ENCODE measurements around the gene SHROOM1. TPM values are rescaled to one million over a fixed set of nuclear protein-coding genes. Genes with fewer than 3 reads are reported as not detected.

The SHROOM1 gene
- total RNA-seq, 1 experiment from 2014 or later: 1.6 TPM

- H3K9me2 ChIP-seq (replicated peaks; ENCODE audit: insufficient read depth, low read length): no peaks in the 10 kb centered on the region
- no peak for DNase-seq
- H3K27ac ChIP-seq (ENCODE audit: low read length): no peak overlapping the region
- H3K36me3 ChIP-seq (ENCODE audit: insufficient read depth, low read length): no peaks in the 10 kb centered on the region
- peaks cover 4% of the 10 kb centered on the region; the same call in 1 of the 2 replicates for H3K4me1 ChIP-seq (ENCODE audit: low read length)
- no peak overlapping the region for H3K9ac ChIP-seq (ENCODE audit: low read length)
- no peak overlapping the region for H3K4me2 ChIP-seq (ENCODE audit: low read depth, low read length, poor library complexity, severe bottlenecking)
- H3K27me3 ChIP-seq (ENCODE audit: low read length): no peaks in the 10 kb centered on the region
- no peak overlapping the region for H2AFZ ChIP-seq (ENCODE audit: low read length)
- H4K20me1 ChIP-seq (ENCODE audit: insufficient read depth, low read depth, low read length): no peaks in the 10 kb centered on the region
- H3K4me3 ChIP-seq (ENCODE audit: low read length): no peak overlapping the region
- no peaks in the 10 kb centered on the region for H3K79me2 ChIP-seq (ENCODE audit: low read length)
- H3K9me3 ChIP-seq (ENCODE audit: low read length): no peaks in the 10 kb centered on the region
Observed at GRCh38 chr5:132778129-132778528, 52.3 kb downstream of the SHROOM1 start.

- Histone ChIP-seq H3K9me2 (replicated peaks; ENCODE audit: insufficient read depth, low read length) (no peaks in the 10 kb centered on the region), H3K9me3 (ENCODE audit: low read length) (no peaks in the 10 kb centered on the region), H3K27me3 (ENCODE audit: low read length) (no peaks in the 10 kb centered on the region), H2AFZ (ENCODE audit: low read length) (peak within 1 kb of the TSS; percentile 84; the same call in 1 of the 2 replicates), H3K4me2 (ENCODE audit: low read depth, low read length, poor library complexity, severe bottlenecking) (peak within 1 kb of the TSS; percentile 59), H4K20me1 (ENCODE audit: insufficient read depth, low read depth, low read length) (no peaks in the 10 kb centered on the region), H3K36me3 (ENCODE audit: insufficient read depth, low read length) (no peaks in the 10 kb centered on the region), H3K4me3 (ENCODE audit: low read length) (peak within 1 kb of the TSS; percentile 65; the same call in 1 of the 2 replicates), H3K27ac (ENCODE audit: low read length) (no peak within 1 kb of the TSS), H3K4me1 (ENCODE audit: low read length) (peaks cover 4% of the 10 kb centered on the region; the same call in 1 of the 2 replicates), H3K79me2 (ENCODE audit: low read length) (no peaks in the 10 kb centered on the region), H3K9ac (ENCODE audit: low read length) (peak within 1 kb of the TSS; percentile 56)
- peak; percentile 48 for DNase-seq
Observed at GRCh38 chr5:132777209-132778069, 53.0 kb downstream of the SHROOM1 start, which contains the start of gene SEPTIN8. SEPTIN8 (minus strand) TSS chr5:132777239; CDS start chr5:132777137, 102 bp downstream.

- H2AFZ ChIP-seq (ENCODE audit: low read length): no peak overlapping the region
- H3K4me1 ChIP-seq (ENCODE audit: low read length): peaks cover 4% of the 10 kb centered on the region; the same call in 1 of the 2 replicates
- H4K20me1 ChIP-seq (ENCODE audit: insufficient read depth, low read depth, low read length): no peaks in the 10 kb centered on the region
- H3K9me2 ChIP-seq (replicated peaks; ENCODE audit: insufficient read depth, low read length): no peaks in the 10 kb centered on the region
- no peaks in the 10 kb centered on the region for H3K36me3 ChIP-seq (ENCODE audit: insufficient read depth, low read length)
- H3K27me3 ChIP-seq (ENCODE audit: low read length): no peaks in the 10 kb centered on the region; the same call in 1 of the 2 replicates
- H3K79me2 ChIP-seq (ENCODE audit: low read length): no peaks in the 10 kb centered on the region
- DNase-seq: no peak
- H3K9ac ChIP-seq (ENCODE audit: low read length): peak overlapping the region; percentile 56
- peak overlapping the region; percentile 59 for H3K4me2 ChIP-seq (ENCODE audit: low read depth, low read length, poor library complexity, severe bottlenecking)
- H3K9me3 ChIP-seq (ENCODE audit: low read length): no peaks in the 10 kb centered on the region
- H3K27ac ChIP-seq (ENCODE audit: low read length): no peak overlapping the region
- H3K4me3 ChIP-seq (ENCODE audit: low read length): peak overlapping the region; percentile 65; the same call in 1 of the 2 replicates
Observed at GRCh38 chr5:132776938-132777208, 53.6 kb downstream of the SHROOM1 start.

GRCh38 chr5:132776131-132776937 is 54.1 kb downstream of the SHROOM1 start:
- Histone ChIP-seq H3K27me3 (ENCODE audit: low read length) (no peaks in the 10 kb centered on the region; the same call in 1 of the 2 replicates), H2AFZ (ENCODE audit: low read length) (no peak overlapping the region), H3K9me2 (replicated peaks; ENCODE audit: insufficient read depth, low read length) (no peaks in the 10 kb centered on the region), H3K4me2 (ENCODE audit: low read depth, low read length, poor library complexity, severe bottlenecking) (no peak overlapping the region), H3K4me1 (ENCODE audit: low read length) (peaks cover 4% of the 10 kb centered on the region; the same call in 1 of the 2 replicates), H4K20me1 (ENCODE audit: insufficient read depth, low read depth, low read length) (no peaks in the 10 kb centered on the region), H3K4me3 (ENCODE audit: low read length) (peak overlapping the region; percentile 65; the same call in 1 of the 2 replicates), H3K9ac (ENCODE audit: low read length) (no peak overlapping the region), H3K9me3 (ENCODE audit: low read length) (no peaks in the 10 kb centered on the region), H3K79me2 (ENCODE audit: low read length) (no peaks in the 10 kb centered on the region), H3K27ac (ENCODE audit: low read length) (no peak overlapping the region), H3K36me3 (ENCODE audit: insufficient read depth, low read length) (no peaks in the 10 kb centered on the region)
- DNase-seq: no peak

- peaks cover 4% of the 10 kb centered on the region; the same call in 1 of the 2 replicates for H3K4me1 ChIP-seq (ENCODE audit: low read length)
- H3K27ac ChIP-seq (ENCODE audit: low read length): no peak overlapping the region
- H4K20me1 ChIP-seq (ENCODE audit: insufficient read depth, low read depth, low read length): no peaks in the 10 kb centered on the region
- H3K9me3 ChIP-seq (ENCODE audit: low read length): no peaks in the 10 kb centered on the region
- DNase-seq: no peak
- no peak overlapping the region for H3K4me2 ChIP-seq (ENCODE audit: low read depth, low read length, poor library complexity, severe bottlenecking)
- H3K27me3 ChIP-seq (ENCODE audit: low read length): no peaks in the 10 kb centered on the region; the same call in 1 of the 2 replicates
- no peak overlapping the region for H3K4me3 ChIP-seq (ENCODE audit: low read length)
- no peak overlapping the region for H3K9ac ChIP-seq (ENCODE audit: low read length)
- H3K9me2 ChIP-seq (replicated peaks; ENCODE audit: insufficient read depth, low read length): no peaks in the 10 kb centered on the region
- H3K79me2 ChIP-seq (ENCODE audit: low read length): no peaks in the 10 kb centered on the region
- no peak overlapping the region for H2AFZ ChIP-seq (ENCODE audit: low read length)
- no peaks in the 10 kb centered on the region for H3K36me3 ChIP-seq (ENCODE audit: insufficient read depth, low read length)
Observed at GRCh38 chr5:132775476-132775961, 54.9 kb downstream of the SHROOM1 start.

- no peaks in the 10 kb centered on the region for H3K9me2 ChIP-seq (replicated peaks; ENCODE audit: insufficient read depth, low read length)
- no peaks in the 10 kb centered on the region for H3K9me3 ChIP-seq (ENCODE audit: low read length)
- no peak overlapping the region for H3K9ac ChIP-seq (ENCODE audit: low read length)
- no peak overlapping the region for H3K4me2 ChIP-seq (ENCODE audit: low read depth, low read length, poor library complexity, severe bottlenecking)
- H2AFZ ChIP-seq (ENCODE audit: low read length): no peak overlapping the region
- H3K4me1 ChIP-seq (ENCODE audit: low read length): peaks cover 4% of the 10 kb centered on the region; the same call in 1 of the 2 replicates
- H3K36me3 ChIP-seq (ENCODE audit: insufficient read depth, low read length): no peaks in the 10 kb centered on the region
- H3K79me2 ChIP-seq (ENCODE audit: low read length): no peaks in the 10 kb centered on the region
- no peaks in the 10 kb centered on the region; the same call in 1 of the 2 replicates for H3K27me3 ChIP-seq (ENCODE audit: low read length)
- H4K20me1 ChIP-seq (ENCODE audit: insufficient read depth, low read depth, low read length): no peaks in the 10 kb centered on the region
- no peak overlapping the region for H3K27ac ChIP-seq (ENCODE audit: low read length)
- no peak for DNase-seq
- no peak overlapping the region for H3K4me3 ChIP-seq (ENCODE audit: low read length)
Observed at GRCh38 chr5:132774896-132775295, 55.6 kb downstream of the SHROOM1 start.

- Histone ChIP-seq H4K20me1 (ENCODE audit: insufficient read depth, low read depth, low read length) (no peaks in the 10 kb centered on the region), H2AFZ (ENCODE audit: low read length) (no peak overlapping the region), H3K9me3 (ENCODE audit: low read length) (no peaks in the 10 kb centered on the region), H3K4me2 (ENCODE audit: low read depth, low read length, poor library complexity, severe bottlenecking) (no peak overlapping the region), H3K9ac (ENCODE audit: low read length) (no peak overlapping the region), H3K4me1 (ENCODE audit: low read length) (peaks cover 4% of the 10 kb centered on the region; the same call in 1 of the 2 replicates), H3K27ac (ENCODE audit: low read length) (no peak overlapping the region), H3K36me3 (ENCODE audit: insufficient read depth, low read length) (no peaks in the 10 kb centered on the region), H3K27me3 (ENCODE audit: low read length) (no peaks in the 10 kb centered on the region; the same call in 1 of the 2 replicates), H3K79me2 (ENCODE audit: low read length) (no peaks in the 10 kb centered on the region), H3K4me3 (ENCODE audit: low read length) (no peak overlapping the region), H3K9me2 (replicated peaks; ENCODE audit: insufficient read depth, low read length) (no peaks in the 10 kb centered on the region)
- no peak for DNase-seq
Observed at GRCh38 chr5:132774406-132774805, 56.0 kb downstream of the SHROOM1 start.
